Suprapubic skin (tissue), 3 donors: ENCODE results near the gene HLA-DPB1.

Source experiments
- EP300 ChIP-seq: sonication (generic); formaldehyde crosslinking; IDR thresholded peaks from one replicate; pipeline ENCODE4 v1.6.1; 2017; ENCODE audit warnings: antibody characterized with exemption
- POLR2A ChIP-seq, 2 donors: fragments of 450-650 bp; IDR thresholded peaks; one replicate each; pipeline ENCODE4 v1.6.1; 2017; ENCODE audit warnings: antibody characterized with exemption in 2 of 2, mild to moderate bottlenecking in 2 of 2, moderate library complexity in 2 of 2
- TF ChIP-seq, protein P1 (sequence below), 2 donors: fragments of 200-600 bp in 1 of 2; fragments of 450-650 bp in 1 of 2; sonication (generic) in 1 of 2; IDR thresholded peaks; one replicate each; pipeline ENCODE4 v1.5.1; 2016 to 2019; ENCODE audit warnings: antibody characterized with exemption in 2 of 2, mild to moderate bottlenecking in 1 of 2, moderate library complexity in 1 of 2

DNA sequence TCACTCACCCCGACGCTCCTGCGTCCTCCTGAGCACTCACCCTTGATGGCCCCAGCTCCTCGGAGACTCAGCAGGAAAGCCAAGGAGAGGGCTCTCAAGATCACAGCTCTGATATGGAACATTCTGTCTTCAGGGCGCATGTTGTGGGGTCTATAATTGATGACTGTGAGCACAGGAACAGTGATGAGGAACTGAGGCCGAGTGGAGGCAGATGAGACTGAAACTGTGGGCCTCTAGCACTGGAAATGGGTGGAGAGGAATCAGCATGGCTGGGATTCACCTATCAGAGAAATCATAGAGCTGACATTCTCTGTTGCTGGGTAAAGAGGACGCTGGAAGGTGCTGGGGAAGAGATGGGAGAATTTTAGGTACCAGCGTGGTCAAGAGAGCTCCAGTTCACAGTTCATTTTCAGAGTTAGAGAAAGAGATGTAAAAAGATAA lies 2.3 kb upstream of the HLA-DPB1 start, which contains the start of gene HLA-DPA1:
- TF ChIP-seq POLR2A (IDR thresholded peaks at IDR 0.05) (peak in 1 of 2 donors; percentile 49), EP300 (no peak)
- TF ChIP-seq, protein P1, sequence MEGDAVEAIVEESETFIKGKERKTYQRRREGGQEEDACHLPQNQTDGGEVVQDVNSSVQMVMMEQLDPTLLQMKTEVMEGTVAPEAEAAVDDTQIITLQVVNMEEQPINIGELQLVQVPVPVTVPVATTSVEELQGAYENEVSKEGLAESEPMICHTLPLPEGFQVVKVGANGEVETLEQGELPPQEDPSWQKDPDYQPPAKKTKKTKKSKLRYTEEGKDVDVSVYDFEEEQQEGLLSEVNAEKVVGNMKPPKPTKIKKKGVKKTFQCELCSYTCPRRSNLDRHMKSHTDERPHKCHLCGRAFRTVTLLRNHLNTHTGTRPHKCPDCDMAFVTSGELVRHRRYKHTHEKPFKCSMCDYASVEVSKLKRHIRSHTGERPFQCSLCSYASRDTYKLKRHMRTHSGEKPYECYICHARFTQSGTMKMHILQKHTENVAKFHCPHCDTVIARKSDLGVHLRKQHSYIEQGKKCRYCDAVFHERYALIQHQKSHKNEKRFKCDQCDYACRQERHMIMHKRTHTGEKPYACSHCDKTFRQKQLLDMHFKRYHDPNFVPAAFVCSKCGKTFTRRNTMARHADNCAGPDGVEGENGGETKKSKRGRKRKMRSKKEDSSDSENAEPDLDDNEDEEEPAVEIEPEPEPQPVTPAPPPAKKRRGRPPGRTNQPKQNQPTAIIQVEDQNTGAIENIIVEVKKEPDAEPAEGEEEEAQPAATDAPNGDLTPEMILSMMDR (IDR thresholded peaks at IDR 0.05), result no peak
